HEK293 (cell line): ENCODE measurements around the gene TP73.

ENCODE experiments used
- WT1 ChIP-seq: fragments of 450-650 bp; formaldehyde crosslinking; IDR thresholded peaks from 2 replicates; pipeline ENCODE4 v1.5.1; 2016; ENCODE audit warnings: missing biosample characterization, missing genetic modification characterization
- ZBTB49 ChIP-seq: fragments of 450-650 bp; formaldehyde crosslinking; IDR thresholded peaks from 2 replicates; pipeline ENCODE4 v1.5.1; 2016; ENCODE audit warnings: missing biosample characterization, missing genetic modification characterization, low read depth
- ZNF18 ChIP-seq: fragments of 450-650 bp; formaldehyde crosslinking; IDR thresholded peaks from 2 replicates; pipeline ENCODE4 v1.5.1; 2016; ENCODE audit warnings: missing biosample characterization, missing genetic modification characterization
- ZNF791 ChIP-seq: fragments of 450-650 bp; formaldehyde crosslinking; IDR thresholded peaks from 2 replicates; pipeline ENCODE4 v1.5.1; 2016; ENCODE audit warnings: missing biosample characterization, missing genetic modification characterization

GRCh38 chr1:3774946-3775489, 122.7 kb downstream of the TP73 start:
- TF ChIP-seq WT1 (tag by site-specific recombination) (no peak), ZBTB49 (tag by site-specific recombination) (no peak), ZNF791 (no peak), ZNF18 (no peak)
